ENCODE measurements around the gene PACSIN2. TPM values are rescaled to one million over a fixed set of nuclear protein-coding genes. Genes with fewer than 3 reads are reported as not detected.
A peak's percentile ranks its signal among the peaks of the same experiment; 100 is the strongest.

The PACSIN2 gene
- total RNA-seq, 6 experiments from 2014 or later, result 69.8 to 97.3 (median 76.2) TPM

- Mint-ChIP-seq H3K4me1 (ENCODE audit: low read depth) (peaks cover 37% of the 10 kb centered on the region), H3K27me3 (ENCODE audit: insufficient read depth) (no peaks in the 10 kb centered on the region), H3K4me3 (no peak overlapping the region), H3K9me3 (no peaks in the 10 kb centered on the region), H3K36me3 (ENCODE audit: low read depth) (no peaks in the 10 kb centered on the region), H3K27ac (no peak overlapping the region)
- no peak for DNase-seq
- no peak for TF ChIP-seq CTCF (IDR thresholded peaks at IDR 0.05)
Measured at GRCh38 chr22:42983470-42983869, 31.5 kb downstream of the PACSIN2 start.

GRCh38 chr22:42979606-42980005 is 35.3 kb downstream of the PACSIN2 start:
- Mint-ChIP-seq H3K27ac (no peak overlapping the region; the same call in 1 of the 2 replicates), H3K36me3 (ENCODE audit: low read depth) (no peaks in the 10 kb centered on the region), H3K9me3 (no peaks in the 10 kb centered on the region), H3K4me1 (ENCODE audit: low read depth) (peaks cover 40% of the 10 kb centered on the region), H3K4me3 (no peak overlapping the region), H3K27me3 (ENCODE audit: insufficient read depth) (no peaks in the 10 kb centered on the region)
- TF ChIP-seq CTCF (IDR thresholded peaks at IDR 0.05), result no peak
- no peak for DNase-seq

- no peaks in the 10 kb centered on the region; the same call in 1 of the 2 replicates for H3K27me3 Mint-ChIP-seq (ENCODE audit: insufficient read depth)
- DNase-seq, result peak; percentile 33
- H3K4me1 Mint-ChIP-seq (ENCODE audit: low read depth), result peaks cover 50% of the 10 kb centered on the region
- H3K27ac Mint-ChIP-seq, result peak overlapping the region; percentile 90
- no peaks in the 10 kb centered on the region for H3K9me3 Mint-ChIP-seq
- no peaks in the 10 kb centered on the region for H3K36me3 Mint-ChIP-seq (ENCODE audit: low read depth)
- TF ChIP-seq CTCF (IDR thresholded peaks at IDR 0.05), result no peak
- peak overlapping the region; percentile 59 for H3K4me3 Mint-ChIP-seq
Measured at GRCh38 chr22:42978453-42979103, 36.4 kb downstream of the PACSIN2 start.

- Mint-ChIP-seq H3K27me3 (ENCODE audit: insufficient read depth) (no peaks in the 10 kb centered on the region; the same call in 1 of the 2 replicates), H3K9me3 (no peaks in the 10 kb centered on the region)
Measured at GRCh38 chr22:42977569-42977968, 37.4 kb downstream of the PACSIN2 start.

GRCh38 chr22:42976217-42976933 is 38.6 kb downstream of the PACSIN2 start:
- peak overlapping the region; percentile 32 for H3K27ac Mint-ChIP-seq

More at GRCh38 chr22:42977569-42977968, 37.4 kb downstream of the PACSIN2 start:
- Mint-ChIP-seq H3K4me3 (no peak overlapping the region), H3K27ac (peak overlapping the region; percentile 90; the same call in 1 of the 2 replicates), H3K4me1 (ENCODE audit: low read depth) (peaks cover 59% of the 10 kb centered on the region), H3K36me3 (ENCODE audit: low read depth) (no peaks in the 10 kb centered on the region)
- DNase-seq, result no peak
- TF ChIP-seq CTCF (IDR thresholded peaks at IDR 0.05), result no peak

More at GRCh38 chr22:42976217-42976933, 38.6 kb downstream of the PACSIN2 start:
- peaks cover 59% of the 10 kb centered on the region for H3K4me1 Mint-ChIP-seq (ENCODE audit: low read depth)
- no peak for TF ChIP-seq CTCF (IDR thresholded peaks at IDR 0.05)
- H3K36me3 Mint-ChIP-seq (ENCODE audit: low read depth), result 0 out of 2 replicates have a peak, but pooled peaks cover 4% of the 10 kb centered on the region
- DNase-seq, result no peak
- H3K9me3 Mint-ChIP-seq, result no peaks in the 10 kb centered on the region
- H3K27me3 Mint-ChIP-seq (ENCODE audit: insufficient read depth), result peaks cover 4% of the 10 kb centered on the region
- H3K4me3 Mint-ChIP-seq, result no peak overlapping the region
